Measurements from ENCODE around the gene GANAB. TPM values are rescaled to one million over a fixed set of nuclear protein-coding genes. Genes with fewer than 3 reads are reported as not detected.
A peak's percentile ranks its signal among the peaks of the same experiment; 100 is the strongest.

The GANAB gene
- total RNA-seq, 6 donors from 2014 or later: 82.3 to 240 (median 138) TPM

GRCh38 chr11:62603776-62604299 lies 42.6 kb downstream of the GANAB start:
- peaks cover 12 to 55% (median 30%) of the 10 kb centered on the region in 4 donors for H3K36me3 ChIP-seq
- TF ChIP-seq EP300 (IDR thresholded peaks at IDR 0.05) (no peak), POLR2A (IDR thresholded peaks at IDR 0.05) (no peak), POLR2AphosphoS5 (IDR thresholded peaks at IDR 0.05) (no peak), CTCF (IDR thresholded peaks at IDR 0.05) (no peak)
- DNase-seq (no peak), ATAC-seq (ENCODE audit: low FRiP score in 2 of 2) (no peak)
- peaks cover 27 to 40% (median 33%) of the 10 kb centered on the region in 4 donors for H3K4me1 ChIP-seq
- H3K4me3 ChIP-seq: no peak overlapping the region
- H3K9me3 ChIP-seq: no peaks in the 10 kb centered on the region
- no peak overlapping the region for H3K27ac ChIP-seq
- 89 to 99% methylated on average over 8 of the region's 8 CpGs for WGBS, 2 donors
- no peaks in the 10 kb centered on the region for H3K27me3 ChIP-seq

DNA sequence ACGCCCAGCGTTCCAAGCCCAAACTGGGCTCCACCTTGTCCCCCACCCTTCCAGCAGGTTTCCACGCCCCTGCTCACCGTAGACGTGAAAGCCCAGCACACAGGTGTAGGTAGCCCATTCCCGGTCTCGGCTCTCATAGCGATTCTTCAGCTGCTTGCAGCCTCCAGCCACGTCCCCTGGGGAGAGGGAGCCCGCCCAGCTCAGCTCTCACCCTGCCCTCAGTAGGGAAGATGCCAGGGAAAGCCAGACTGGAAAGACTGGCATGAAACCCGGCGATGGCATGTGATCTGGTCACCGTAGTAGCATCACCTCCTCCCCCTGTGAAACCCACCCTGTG lies 43.4 kb downstream of the GANAB start:
- Histone ChIP-seq H3K4me3 (peak overlapping the region in 3 of 4 donors; percentile 76 to 91 (median 85)), H3K36me3 (peaks cover 12 to 53% (median 31%) of the 10 kb centered on the region in 4 donors), H3K27me3 (no peaks in the 10 kb centered on the region)

DNA sequence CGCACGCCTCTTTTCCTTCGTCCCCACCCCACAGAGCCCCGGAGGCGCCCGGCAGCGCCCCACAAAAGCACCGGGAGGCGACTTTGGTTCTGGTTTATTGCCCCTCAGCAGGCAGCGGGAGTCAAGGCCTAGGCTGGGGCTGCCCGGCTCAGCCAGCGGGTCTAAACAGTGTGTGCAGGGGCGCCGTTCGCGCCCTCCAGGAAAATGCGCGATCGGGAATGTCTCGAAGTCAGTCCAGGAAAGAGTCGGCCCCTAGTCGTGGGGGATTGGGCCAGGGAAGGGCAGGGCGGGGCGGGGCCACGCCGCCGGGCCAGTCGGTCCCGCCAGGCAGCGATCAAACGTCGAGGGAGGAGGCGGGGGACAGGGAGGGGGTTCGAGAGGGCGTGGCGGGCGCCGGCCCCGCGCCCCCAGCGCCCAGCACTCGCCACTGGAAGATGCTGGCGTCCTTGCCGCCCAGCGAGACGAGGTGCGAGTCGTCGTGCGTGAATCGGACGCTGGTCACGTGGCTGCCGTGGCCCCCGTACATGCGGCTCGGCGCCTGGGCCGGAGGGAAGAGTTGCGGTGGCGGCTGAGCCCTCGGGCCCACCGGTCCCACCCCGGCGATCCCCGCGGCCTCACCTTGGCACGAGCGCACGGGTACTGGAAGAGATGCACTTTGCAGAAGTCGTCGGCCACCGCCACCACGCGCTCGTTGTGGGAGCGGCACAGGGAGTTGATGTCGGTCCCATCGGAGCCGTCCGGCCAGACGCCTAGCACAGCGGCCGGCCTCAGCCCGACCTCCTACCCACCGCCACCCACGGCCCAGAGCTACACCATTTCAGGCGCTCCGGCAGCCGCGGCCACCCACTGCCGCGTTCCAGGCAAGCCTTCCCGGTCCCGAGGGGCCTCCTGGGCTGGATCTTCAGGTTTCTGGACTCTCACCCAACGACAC lies 44.0 kb downstream of the GANAB start:
- Histone ChIP-seq H3K27ac (peak overlapping the region; percentile 91 to 100 (median 97)), H3K4me3 (peak overlapping the region; percentile 59 to 91 (median 80)), H3K4me1 (peaks cover 32 to 44% (median 36%) of the 10 kb centered on the region in 4 donors), H3K9me3 (no peaks in the 10 kb centered on the region), H3K27me3 (no peaks in the 10 kb centered on the region), H3K36me3 (peaks cover 19 to 53% (median 34%) of the 10 kb centered on the region in 4 donors)
- 25 to 41% methylated on average over 14 to 82 of the region's 96 CpGs for WGBS, 2 donors
- DNase-seq (peak; percentile 82 to 91), ATAC-seq (ENCODE audit: low FRiP score in 2 of 2) (peak; percentile 76)
- TF ChIP-seq CTCF (IDR thresholded peaks at IDR 0.05): peak in 3 of 6 experiments; percentile 22 to 45 (median 36)
- no peak for TF ChIP-seq EP300 (IDR thresholded peaks at IDR 0.05)
- peak; percentile 33 to 54 for TF ChIP-seq POLR2AphosphoS5 (IDR thresholded peaks at IDR 0.05)
- peak in 2 of 4 donors; percentile 16 to 19 for TF ChIP-seq POLR2A (IDR thresholded peaks at IDR 0.05)

More for the DNA sequence above, 43.4 kb downstream of the GANAB start:
- no peak for DNase-seq
- WGBS, 2 donors: 83% methylated on average over 4 to 13 of the region's 13 CpGs
- TF ChIP-seq CTCF (IDR thresholded peaks at IDR 0.05) (no peak), POLR2AphosphoS5 (IDR thresholded peaks at IDR 0.05) (no peak), POLR2A (IDR thresholded peaks at IDR 0.05) (no peak), EP300 (IDR thresholded peaks at IDR 0.05) (no peak)
- peak overlapping the region; percentile 91 to 100 (median 97) for H3K27ac ChIP-seq
- peaks cover 32 to 43% (median 37%) of the 10 kb centered on the region in 4 donors for H3K4me1 ChIP-seq
- no peaks in the 10 kb centered on the region for H3K9me3 ChIP-seq
- ATAC-seq (ENCODE audit: low FRiP score in 2 of 2): no peak

- TF ChIP-seq CTCF (IDR thresholded peaks at IDR 0.05) (peak in 2 of 6 experiments; percentile 13 to 22), POLR2A (IDR thresholded peaks at IDR 0.05) (peak in 2 of 4 donors; percentile 39 to 78), POLR2AphosphoS5 (IDR thresholded peaks at IDR 0.05) (peak; percentile 46 to 71), EP300 (IDR thresholded peaks at IDR 0.05) (no peak)
Measured at GRCh38 chr11:62601372-62602140, 44.9 kb downstream of the GANAB start, which contains the start of gene MTA2. MTA2 (minus strand) TSS chr11:62601865; CDS start chr11:62601450, 415 bp downstream.

More at GRCh38 chr11:62601372-62602140, 44.9 kb downstream of the GANAB start, which contains the start of gene MTA2:
- 0% methylated on average over 26 to 31 of the region's 83 CpGs for WGBS, 2 donors
- H3K4me3 ChIP-seq: peak within 1 kb of the TSS; percentile 59 to 91 (median 80)
- H3K9me3 ChIP-seq: no peaks in the 10 kb centered on the region
- ATAC-seq (ENCODE audit: low FRiP score in 2 of 2) (peak; percentile 94 to 97), DNase-seq (peak; percentile 97 to 98)
- H3K27me3 ChIP-seq: no peaks in the 10 kb centered on the region
- peaks cover 32 to 44% (median 36%) of the 10 kb centered on the region in 4 donors for H3K4me1 ChIP-seq
- H3K27ac ChIP-seq: peak within 1 kb of the TSS; percentile 91 to 100 (median 97)
- peaks cover 19 to 52% (median 38%) of the 10 kb centered on the region in 4 donors for H3K36me3 ChIP-seq

Measured in upper lobe of left lung (tissue), 6 donors.